Astrocyte of the spinal cord (primary cell): ENCODE results near the gene SPATA19.

Experiments used
- DNase-seq: peaks from one replicate; pipeline ENCODE4 v3.0.0; 2011; ENCODE audit warnings: low read depth, low spot score
- H3K4me3 ChIP-seq: 2 replicates; pipeline ENCODE4 v1.5.1; 2011; ENCODE audit warnings: low read depth, mild to moderate bottlenecking, low read length, moderate library complexity
- CTCF ChIP-seq: IDR thresholded peaks from 2 replicates; pipeline ENCODE4 v1.5.1; 2012; ENCODE audit warnings: low read depth, mild to moderate bottlenecking, low read length, inconsistent platforms
- in situ Hi-C: cut with HindIII; loops from 2 replicates; pipeline ENCODE4 v1.10.0; 2017; ENCODE audit warnings: low sequenced_read_pairs

SPATA19 gene

GRCh38 chr11:133845413-133845812 is at the start of gene SPATA19:
SPATA19 (minus strand) TSS chr11:133845513; CDS start chr11:133845446, 67 bp downstream.
- TF ChIP-seq CTCF, result no peak
- no peak for DNase-seq
- in situ Hi-C loops, result no loop called here
- H3K4me3 ChIP-seq, result no peak within 1 kb of the TSS

- H3K4me3 ChIP-seq, result no peak overlapping the region
- TF ChIP-seq CTCF, result no peak
- in situ Hi-C loops, result no loop called here
- no peak for DNase-seq
Measured at GRCh38 chr11:133895061-133895479, 49.8 kb upstream of the SPATA19 start.

- in situ Hi-C loops, result no loop called here
- no peak for DNase-seq
- no peak for TF ChIP-seq CTCF
- no peak overlapping the region for H3K4me3 ChIP-seq
Measured at GRCh38 chr11:133893381-133893780, 48.1 kb upstream of the SPATA19 start.

- no peak for DNase-seq
- no peak overlapping the region for H3K4me3 ChIP-seq
- in situ Hi-C loops, result no loop called here
- no peak for TF ChIP-seq CTCF
Measured at GRCh38 chr11:133892584-133893380, 47.5 kb upstream of the SPATA19 start.

- no peak for DNase-seq
- no peak for TF ChIP-seq CTCF
- no peak overlapping the region for H3K4me3 ChIP-seq
- in situ Hi-C loops, result no loop called here
Measured at GRCh38 chr11:133892126-133892525, 46.8 kb upstream of the SPATA19 start.

- no peak overlapping the region for H3K4me3 ChIP-seq
- in situ Hi-C loops, result no loop called here
- no peak for DNase-seq
- no peak for TF ChIP-seq CTCF
Measured at GRCh38 chr11:133889893-133890292, 44.6 kb upstream of the SPATA19 start.

- in situ Hi-C loops, result no loop called here
- DNase-seq, result no peak
- no peak overlapping the region for H3K4me3 ChIP-seq
- no peak for TF ChIP-seq CTCF
Measured at GRCh38 chr11:133889188-133889587, 43.9 kb upstream of the SPATA19 start.
